HepG2 (cell line): ENCODE data around the gene PFAS. TPM values are rescaled to one million over a fixed set of nuclear protein-coding genes. Genes with fewer than 3 reads are reported as not detected.

Experiments
- ATF2 ChIP-seq: sonication (generic); formaldehyde crosslinking; IDR thresholded peaks from 2 replicates; pipeline ENCODE4 v1.4.0; 2020; ENCODE audit warnings: missing genetic modification reagents
- E2F1 ChIP-seq: sonication (generic); formaldehyde crosslinking; IDR thresholded peaks from 2 replicates; pipeline ENCODE4 v1.5.0; 2020; ENCODE audit warnings: missing genetic modification reagents
- FOXK2 ChIP-seq: fragments of 450-650 bp; IDR thresholded peaks from 2 replicates; pipeline ENCODE4 v1.6.1; 2016
- FOXM1 ChIP-seq: sonication (generic); formaldehyde crosslinking; IDR thresholded peaks from 2 replicates; pipeline ENCODE4 v1.5.0; 2020; ENCODE audit warnings: missing genetic modification reagents
- MAZ ChIP-seq, 2 experiments: sonication (generic) in 1 of 2; formaldehyde crosslinking in 1 of 2; IDR thresholded peaks; 2 replicates each; pipeline versions ENCODE4 v1.5.0 to v1.6.1; 2012 to 2020; ENCODE audit warnings: low read depth in 2 of 2, mild to moderate bottlenecking in 2 of 2, borderline replicate concordance in 1 of 2, improper control_type of control experiment in 1 of 2, low read length in 1 of 2, missing genetic modification reagents in 1 of 2, moderate library complexity in 1 of 2
- PHF21A ChIP-seq: sonication (generic); formaldehyde crosslinking; IDR thresholded peaks from 2 replicates; pipeline ENCODE4 v1.5.0; 2020; ENCODE audit warnings: mild to moderate bottlenecking, missing genetic modification reagents
- SNRNP70 ChIP-seq: fragments of 200-400 bp; formaldehyde crosslinking; IDR thresholded peaks from 2 replicates; pipeline ENCODE4 v1.6.1; 2017; ENCODE audit warnings: mild to moderate bottlenecking, low read depth, low read length, moderate library complexity
- ZBTB3 ChIP-seq: sonication (generic); formaldehyde crosslinking; IDR thresholded peaks from 2 replicates; pipeline ENCODE4 v1.4.0; 2020; ENCODE audit warnings: low read depth, mild to moderate bottlenecking, moderate library complexity, missing genetic modification reagents, borderline replicate concordance
- ZNF781 ChIP-seq: sonication (generic); formaldehyde crosslinking; IDR thresholded peaks from 2 replicates; pipeline ENCODE4 v1.5.1; 2020; ENCODE audit warnings: borderline replicate concordance, mild to moderate bottlenecking, missing genetic modification reagents; ENCODE audit errors: not compliant biosample characterization
- polyA plus RNA-seq, 8 experiments: library from polyadenylated mRNA; depleted of rRNA in 3 of 8; stranded (reverse) in 7 of 8; unstranded in 1 of 8; fragments of >200 nt; fragmentation: Illumina TruSeq in 4 of 8; extraction: Trizol in 4 of 8; gene quantifications; 2 replicates each; pipeline versions ENCODE4 v1.2.1 to v1.2.3, GENCODE V29; 2011 to 2016; ENCODE audit warnings: low read depth in 4 of 8, missing spikeins in 1 of 8, mixed read lengths in 1 of 8; ENCODE audit not compliant: insufficient read depth in 1 of 8
- total RNA-seq, 5 experiments: library from RNA; depleted of rRNA; stranded (reverse); fragments of >200 nt; fragmentation: Illumina TruSeq; extraction: Trizol; gene quantifications; 2 replicates each; pipeline ENCODE4 v1.2.3, GENCODE V29; 2016; ENCODE audit warnings: low read depth in 1 of 5
- TF ChIP-seq, protein P1 (sequence below): sonication (generic); formaldehyde crosslinking; IDR thresholded peaks from 2 replicates; pipeline ENCODE4 v1.8.0; 2022; ENCODE audit warnings: mild to moderate bottlenecking, missing genetic modification reagents; ENCODE audit not compliant: insufficient replicate concordance

Gene PFAS
- total and polyA plus RNA-seq, 2 of the 13 experiments (the other 11 are each of a cell fraction or from before 2014, with no cell fraction given): 49.4 to 58.2 TPM

DNA sequence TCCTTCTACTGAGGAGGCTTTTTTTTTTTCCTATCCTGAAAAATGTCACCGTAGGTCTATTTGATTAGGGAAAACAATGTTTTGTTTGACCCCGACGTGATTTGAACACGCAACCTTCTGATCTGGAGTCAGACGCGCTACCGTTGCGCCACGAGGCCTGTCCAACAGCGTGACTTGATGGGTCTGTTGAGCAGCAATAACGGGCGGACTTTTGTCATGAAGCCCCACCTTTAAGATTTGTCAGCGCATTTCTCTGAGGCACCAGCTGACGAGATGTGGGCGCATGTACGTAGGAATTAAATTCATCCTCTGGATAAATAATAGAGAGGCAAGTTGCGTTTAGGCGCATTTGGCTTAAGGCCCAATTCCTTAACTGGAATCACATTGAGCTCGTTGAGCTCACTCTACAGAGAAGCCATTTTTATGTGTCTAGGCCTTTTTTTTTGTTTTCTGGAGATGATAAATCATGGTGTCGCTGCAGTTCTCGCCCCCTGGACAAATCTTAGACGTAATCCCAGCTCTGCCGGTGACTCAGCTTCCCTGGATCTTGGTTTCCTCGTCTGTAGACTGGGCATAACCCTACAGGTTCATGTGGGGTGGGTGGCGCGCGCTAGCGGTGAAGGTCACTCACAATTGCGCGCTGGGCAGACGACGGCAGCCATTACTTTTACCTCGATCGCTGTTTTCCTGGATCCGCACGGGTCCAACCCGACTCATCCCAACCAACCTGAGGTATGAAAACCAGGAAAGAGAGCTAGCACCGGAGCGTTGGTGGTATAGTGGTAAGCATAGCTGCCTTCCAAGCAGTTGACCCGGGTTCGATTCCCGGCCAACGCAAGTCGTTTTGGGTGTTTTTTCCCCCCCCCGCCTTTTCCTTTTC lies 28.1 kb upstream of the PFAS start (continued):
- TF ChIP-seq FOXK2 (0 out of 2 replicates have a peak, but pooled peaks have one; percentile 16), MAZ (IDR thresholded peaks at IDR 0.05; ENCODE audit: borderline replicate concordance, low read depth, low read length) (peak; percentile 67; the same call in 1 of the 2 replicates), MAZ (CRISPR knock-in tag; IDR thresholded peaks at IDR 0.05; ENCODE audit: low read depth) (peak; percentile 28; the same call in 1 of the 2 replicates), ZBTB3 (CRISPR knock-in tag) (no peak), ZNF781 (CRISPR knock-in tag) (no peak), ATF2 (peak; percentile 58; the same call in 1 of the 2 replicates), E2F1 (no peak), SNRNP70 (no peak), PHF21A (CRISPR knock-in tag) (peak; percentile 71), FOXM1 (CRISPR knock-in tag) (no peak)
- TF ChIP-seq, protein P1, sequence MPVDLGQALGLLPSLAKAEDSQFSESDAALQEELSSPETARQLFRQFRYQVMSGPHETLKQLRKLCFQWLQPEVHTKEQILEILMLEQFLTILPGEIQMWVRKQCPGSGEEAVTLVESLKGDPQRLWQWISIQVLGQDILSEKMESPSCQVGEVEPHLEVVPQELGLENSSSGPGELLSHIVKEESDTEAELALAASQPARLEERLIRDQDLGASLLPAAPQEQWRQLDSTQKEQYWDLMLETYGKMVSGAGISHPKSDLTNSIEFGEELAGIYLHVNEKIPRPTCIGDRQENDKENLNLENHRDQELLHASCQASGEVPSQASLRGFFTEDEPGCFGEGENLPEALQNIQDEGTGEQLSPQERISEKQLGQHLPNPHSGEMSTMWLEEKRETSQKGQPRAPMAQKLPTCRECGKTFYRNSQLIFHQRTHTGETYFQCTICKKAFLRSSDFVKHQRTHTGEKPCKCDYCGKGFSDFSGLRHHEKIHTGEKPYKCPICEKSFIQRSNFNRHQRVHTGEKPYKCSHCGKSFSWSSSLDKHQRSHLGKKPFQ (CRISPR knock-in tag): no peak
